ENCODE data around the gene FOXD2. TPM values are rescaled to one million over a fixed set of nuclear protein-coding genes. Genes with fewer than 3 reads are reported as not detected.

Gene FOXD2
- total RNA-seq, 1 donor from 2014 or later = under 0.01 TPM

DNA sequence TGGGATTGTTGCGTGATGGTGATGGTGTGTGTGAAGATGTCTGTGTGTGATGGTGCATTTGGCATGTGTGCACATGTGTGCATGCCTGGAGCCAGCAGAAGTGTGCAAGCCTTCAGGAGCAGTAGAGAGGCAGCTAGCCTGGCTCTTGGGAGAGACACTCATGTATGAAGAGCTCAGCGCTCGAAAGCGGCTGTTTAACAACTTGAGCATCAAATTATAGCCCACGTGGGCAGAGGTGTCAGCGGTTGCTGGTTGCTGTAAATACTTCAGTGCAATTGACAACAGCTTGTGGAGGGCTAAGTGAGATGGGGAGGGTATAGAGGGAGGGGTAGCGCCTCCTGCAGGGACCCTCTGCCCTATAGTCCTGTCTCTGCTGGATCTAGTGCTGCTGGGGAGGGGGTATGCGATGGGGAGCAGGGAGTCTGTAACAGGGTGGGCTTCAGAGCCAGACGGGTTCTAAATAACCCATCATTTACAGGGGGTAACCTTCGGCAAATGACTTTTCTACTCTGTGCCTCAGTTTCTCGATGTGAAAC is 21.5 kb downstream of the FOXD2 start:
- Histone ChIP-seq H3K4me1 (ENCODE audit: control insufficient read depth in 3 of 3, insufficient read depth in 3 of 3, low read length in 3 of 3) (no peaks in the 10 kb centered on the region), H3K27ac (ENCODE audit: low read depth, low read length) (no peak overlapping the region), H3K27me3 (ENCODE audit: control insufficient read depth in 3 of 3, insufficient read depth in 3 of 3, low read length in 3 of 3) (peaks cover 41 to 45% (median 43%) of the 10 kb centered on the region in 3 donors), H3K4me3 (ENCODE audit: low read length in 3 of 3) (no peak overlapping the region), H3K9ac (ENCODE audit: low read depth in 1 of 3, low read length in 3 of 3) (no peak overlapping the region), H3K36me3 (ENCODE audit: control insufficient read depth in 3 of 3, insufficient read depth in 3 of 3, low read length in 3 of 3) (no peaks in the 10 kb centered on the region), H3K9me3 (ENCODE audit: control insufficient read depth in 3 of 3, low read length in 3 of 3) (no peaks in the 10 kb centered on the region)

DNA sequence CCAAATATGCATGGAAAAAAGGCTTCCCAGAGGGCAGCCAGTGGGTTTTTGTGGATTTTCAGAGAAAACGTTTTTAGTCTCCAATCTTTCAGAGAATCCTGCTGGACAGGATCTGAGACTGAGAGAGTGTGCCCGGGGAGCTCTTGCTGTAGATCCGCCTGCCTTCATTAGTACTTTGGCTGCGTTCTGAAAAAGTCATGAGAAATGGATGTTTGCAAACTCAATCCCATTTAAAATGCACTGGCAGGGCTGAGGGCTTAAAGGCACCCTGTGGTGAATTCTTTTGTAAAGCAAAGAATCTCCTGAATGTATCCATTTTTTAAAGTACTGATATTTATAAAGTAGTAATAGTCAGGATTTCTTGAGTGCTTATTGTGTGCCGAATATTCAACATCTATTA is 22.2 kb downstream of the FOXD2 start:
- H3K27me3 ChIP-seq (ENCODE audit: control insufficient read depth in 3 of 3, insufficient read depth in 3 of 3, low read length in 3 of 3) = peaks cover 41 to 45% (median 41%) of the 10 kb centered on the region in 3 donors

DNA sequence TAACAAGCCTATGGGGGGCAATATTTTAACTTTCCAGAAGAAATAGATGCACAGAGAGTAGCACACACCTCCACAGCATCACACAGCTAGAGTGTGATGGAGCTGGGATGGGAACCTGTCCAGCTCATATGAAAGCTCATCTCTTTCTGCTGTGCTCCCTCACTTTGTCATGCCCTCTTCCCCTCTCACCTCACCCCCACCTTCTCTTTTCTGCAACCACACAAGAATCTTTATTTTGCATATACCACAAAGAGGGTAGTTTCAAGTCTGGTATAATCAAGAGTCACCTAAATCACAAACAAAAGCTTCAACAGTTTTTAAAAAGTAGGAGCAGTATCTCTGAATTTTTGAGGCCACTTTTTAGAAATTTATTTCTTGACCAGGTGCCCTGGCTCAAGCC is 22.6 kb downstream of the FOXD2 start:
- H3K9me3 ChIP-seq (ENCODE audit: control insufficient read depth in 3 of 3, low read length in 3 of 3) = no peaks in the 10 kb centered on the region
- H3K27me3 ChIP-seq (ENCODE audit: control insufficient read depth in 3 of 3, insufficient read depth in 3 of 3, low read length in 3 of 3) = peaks cover 39 to 45% (median 41%) of the 10 kb centered on the region in 3 donors

More for the DNA sequence above, 22.2 kb downstream of the FOXD2 start:
- Histone ChIP-seq H3K9ac (ENCODE audit: low read depth in 1 of 3, low read length in 3 of 3) (no peak overlapping the region), H3K4me3 (ENCODE audit: low read length in 3 of 3) (no peak overlapping the region), H3K27ac (ENCODE audit: low read depth, low read length) (no peak overlapping the region), H3K9me3 (ENCODE audit: control insufficient read depth in 3 of 3, low read length in 3 of 3) (no peaks in the 10 kb centered on the region), H3K4me1 (ENCODE audit: control insufficient read depth in 3 of 3, insufficient read depth in 3 of 3, low read length in 3 of 3) (no peaks in the 10 kb centered on the region), H3K36me3 (ENCODE audit: control insufficient read depth in 3 of 3, insufficient read depth in 3 of 3, low read length in 3 of 3) (no peaks in the 10 kb centered on the region)

DNA sequence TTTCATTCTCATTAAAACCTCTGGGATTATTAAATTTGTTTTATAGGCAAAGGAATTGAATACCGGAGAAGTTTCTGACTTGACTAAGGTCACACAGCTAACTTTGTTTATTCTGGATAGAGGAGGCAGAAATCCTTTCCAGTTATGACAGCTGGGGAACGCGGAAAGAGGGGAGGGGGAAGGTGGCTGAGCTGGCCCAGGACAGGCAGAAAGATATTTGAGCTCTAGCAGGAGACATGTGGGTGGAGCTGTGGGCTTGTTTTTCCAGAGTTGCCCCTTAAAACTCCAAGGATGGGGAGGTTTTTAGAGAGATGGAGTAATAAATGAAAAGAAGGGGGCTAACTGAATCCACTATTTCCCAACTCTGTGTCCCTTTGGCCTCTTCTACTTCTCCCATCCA is 27.8 kb downstream of the FOXD2 start:
- H3K27me3 ChIP-seq (ENCODE audit: control insufficient read depth in 3 of 3, insufficient read depth in 3 of 3, low read length in 3 of 3) = peaks cover 22 to 44% (median 30%) of the 10 kb centered on the region in 3 donors
- peaks cover 0 to 3% (median 0%) of the 10 kb centered on the region in 3 donors for H3K4me1 ChIP-seq (ENCODE audit: control insufficient read depth in 3 of 3, insufficient read depth in 3 of 3, low read length in 3 of 3)
- no peaks in the 10 kb centered on the region for H3K9me3 ChIP-seq (ENCODE audit: control insufficient read depth in 3 of 3, low read length in 3 of 3)

More for the DNA sequence above, 22.6 kb downstream of the FOXD2 start:
- Histone ChIP-seq H3K4me3 (ENCODE audit: low read length in 3 of 3) (no peak overlapping the region), H3K27ac (ENCODE audit: low read depth, low read length) (no peak overlapping the region), H3K36me3 (ENCODE audit: control insufficient read depth in 3 of 3, insufficient read depth in 3 of 3, low read length in 3 of 3) (no peaks in the 10 kb centered on the region), H3K4me1 (ENCODE audit: control insufficient read depth in 3 of 3, insufficient read depth in 3 of 3, low read length in 3 of 3) (no peaks in the 10 kb centered on the region), H3K9ac (ENCODE audit: low read depth in 1 of 3, low read length in 3 of 3) (no peak overlapping the region)

DNA sequence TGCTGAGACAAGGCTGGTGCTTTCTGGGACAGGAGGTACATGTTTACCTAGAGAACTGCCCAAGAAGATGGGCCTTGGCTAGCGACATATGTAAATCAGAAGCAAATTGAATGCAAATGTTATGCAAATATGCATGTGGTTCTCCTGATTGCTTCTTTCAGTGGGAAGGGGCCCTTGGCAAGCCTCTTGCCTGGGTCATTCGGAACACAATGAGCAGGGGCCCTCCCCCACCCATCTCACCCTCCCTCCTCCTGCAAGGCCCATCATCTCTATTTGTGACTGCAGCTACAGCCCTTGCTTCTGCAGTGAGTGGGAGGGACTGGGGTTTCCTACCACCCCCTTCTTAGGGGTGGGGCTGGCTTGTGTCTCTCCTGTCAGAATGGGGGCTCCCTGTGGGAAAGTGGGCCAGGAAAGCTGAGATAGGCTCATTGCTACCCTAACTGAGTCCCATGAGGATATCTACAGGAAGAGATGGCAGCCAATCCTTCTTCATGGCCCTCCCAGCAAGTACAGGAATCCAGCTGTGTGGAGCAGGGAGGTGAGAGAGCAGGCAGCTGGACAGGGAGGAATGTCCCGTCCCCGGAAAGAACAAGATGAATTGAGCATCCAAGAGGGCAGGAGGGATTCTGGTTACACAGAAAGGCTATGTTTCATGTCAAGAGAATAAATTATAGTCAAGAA is 31.0 kb downstream of the FOXD2 start:
- no peaks in the 10 kb centered on the region for H3K36me3 ChIP-seq (ENCODE audit: control insufficient read depth in 3 of 3, insufficient read depth in 3 of 3, low read length in 3 of 3)
- H3K9me3 ChIP-seq (ENCODE audit: control insufficient read depth in 3 of 3, low read length in 3 of 3) = no peaks in the 10 kb centered on the region
- H3K4me1 ChIP-seq (ENCODE audit: control insufficient read depth in 3 of 3, insufficient read depth in 3 of 3, low read length in 3 of 3) = peaks cover 0 to 3% (median 0%) of the 10 kb centered on the region in 3 donors
- H3K4me3 ChIP-seq (ENCODE audit: low read length in 3 of 3) = no peak overlapping the region
- peaks cover 3 to 27% (median 12%) of the 10 kb centered on the region in 3 donors for H3K27me3 ChIP-seq (ENCODE audit: control insufficient read depth in 3 of 3, insufficient read depth in 3 of 3, low read length in 3 of 3)
- H3K27ac ChIP-seq (ENCODE audit: low read depth, low read length) = no peak overlapping the region
- H3K9ac ChIP-seq (ENCODE audit: low read depth in 1 of 3, low read length in 3 of 3) = no peak overlapping the region

More for the DNA sequence above, 27.8 kb downstream of the FOXD2 start:
- Histone ChIP-seq H3K9ac (ENCODE audit: low read depth in 1 of 3, low read length in 3 of 3) (no peak overlapping the region), H3K4me3 (ENCODE audit: low read length in 3 of 3) (no peak overlapping the region), H3K36me3 (ENCODE audit: control insufficient read depth in 3 of 3, insufficient read depth in 3 of 3, low read length in 3 of 3) (no peaks in the 10 kb centered on the region), H3K27ac (ENCODE audit: low read depth, low read length) (no peak overlapping the region)

DNA sequence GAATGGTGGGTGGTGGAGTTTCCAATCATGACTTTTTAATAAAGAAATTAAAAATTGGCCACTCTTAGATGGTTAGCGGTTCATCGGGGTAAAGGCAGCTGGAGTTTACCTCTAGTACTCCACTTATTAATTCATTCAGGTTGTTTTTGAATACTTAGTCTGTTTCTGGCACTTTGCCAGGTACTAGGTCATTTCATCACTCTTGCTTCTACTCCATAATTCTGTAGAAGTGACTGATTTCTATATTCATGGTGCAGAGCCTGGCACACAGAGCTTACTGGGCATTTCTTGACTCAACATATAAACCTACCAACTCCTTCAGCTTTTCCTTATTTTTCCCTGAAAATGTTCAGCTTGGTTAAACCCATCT is 31.5 kb downstream of the FOXD2 start:
- Histone ChIP-seq H3K4me1 (ENCODE audit: control insufficient read depth in 3 of 3, insufficient read depth in 3 of 3, low read length in 3 of 3) (peaks cover 0 to 3% (median 0%) of the 10 kb centered on the region in 3 donors), H3K27ac (ENCODE audit: low read depth, low read length) (no peak overlapping the region), H3K27me3 (ENCODE audit: control insufficient read depth in 3 of 3, insufficient read depth in 3 of 3, low read length in 3 of 3) (peaks cover 0 to 27% (median 12%) of the 10 kb centered on the region in 3 donors), H3K9ac (ENCODE audit: low read depth in 1 of 3, low read length in 3 of 3) (no peak overlapping the region), H3K9me3 (ENCODE audit: control insufficient read depth in 3 of 3, low read length in 3 of 3) (no peaks in the 10 kb centered on the region), H3K36me3 (ENCODE audit: control insufficient read depth in 3 of 3, insufficient read depth in 3 of 3, low read length in 3 of 3) (no peaks in the 10 kb centered on the region), H3K4me3 (ENCODE audit: low read length in 3 of 3) (no peak overlapping the region)

DNA sequence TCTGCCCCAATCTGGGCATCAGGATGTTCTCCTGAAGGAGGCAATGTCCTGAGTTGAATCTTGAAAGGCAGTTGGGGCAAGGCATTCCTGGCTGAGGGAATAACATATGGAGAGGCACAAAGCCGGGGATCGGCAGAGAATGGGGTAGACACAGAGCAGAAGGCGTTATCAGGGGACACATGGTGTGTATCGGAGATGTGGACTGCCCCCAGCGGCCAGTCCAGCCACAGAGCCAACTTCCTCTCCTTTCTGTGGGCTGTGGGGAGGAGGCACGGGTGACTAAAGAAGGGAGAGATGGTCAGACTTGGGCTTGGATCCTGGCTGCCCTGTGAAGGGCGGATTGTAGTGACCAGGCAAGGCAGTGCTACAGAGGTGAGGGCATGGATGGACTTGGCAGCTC is 32.1 kb downstream of the FOXD2 start:
- Histone ChIP-seq H3K9me3 (ENCODE audit: control insufficient read depth in 3 of 3, low read length in 3 of 3) (no peaks in the 10 kb centered on the region), H3K36me3 (ENCODE audit: control insufficient read depth in 3 of 3, insufficient read depth in 3 of 3, low read length in 3 of 3) (no peaks in the 10 kb centered on the region), H3K9ac (ENCODE audit: low read depth in 1 of 3, low read length in 3 of 3) (no peak overlapping the region), H3K27me3 (ENCODE audit: control insufficient read depth in 3 of 3, insufficient read depth in 3 of 3, low read length in 3 of 3) (peaks cover 0 to 27% (median 12%) of the 10 kb centered on the region in 3 donors), H3K27ac (ENCODE audit: low read depth, low read length) (no peak overlapping the region), H3K4me1 (ENCODE audit: control insufficient read depth in 3 of 3, insufficient read depth in 3 of 3, low read length in 3 of 3) (peaks cover 0 to 3% (median 0%) of the 10 kb centered on the region in 3 donors), H3K4me3 (ENCODE audit: low read length in 3 of 3) (no peak overlapping the region)

DNA sequence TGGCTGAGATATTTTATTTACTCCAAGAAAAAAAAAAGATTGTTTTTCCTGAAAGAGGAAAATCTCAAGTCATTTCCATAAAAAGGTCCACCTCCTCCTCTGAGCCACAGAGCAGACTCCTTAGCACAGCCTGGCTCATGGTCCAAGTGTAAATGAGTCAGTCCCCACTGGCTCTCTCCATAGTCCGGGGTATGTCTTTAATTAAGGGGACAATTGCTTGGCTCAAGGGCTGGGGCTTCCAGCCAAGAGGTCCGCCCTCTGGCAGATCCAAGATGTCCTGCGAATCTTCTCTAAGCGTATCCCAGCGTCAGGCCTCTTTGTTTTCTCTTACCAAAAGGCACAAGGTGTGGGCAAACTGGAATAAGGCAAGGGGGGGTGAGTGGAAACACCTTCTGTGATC is 33.3 kb downstream of the FOXD2 start:
- no peak overlapping the region for H3K9ac ChIP-seq (ENCODE audit: low read depth in 1 of 3, low read length in 3 of 3)
- H3K36me3 ChIP-seq (ENCODE audit: control insufficient read depth in 3 of 3, insufficient read depth in 3 of 3, low read length in 3 of 3) = no peaks in the 10 kb centered on the region
- no peak overlapping the region for H3K27ac ChIP-seq (ENCODE audit: low read depth, low read length)
- H3K9me3 ChIP-seq (ENCODE audit: control insufficient read depth in 3 of 3, low read length in 3 of 3) = no peaks in the 10 kb centered on the region
- H3K27me3 ChIP-seq (ENCODE audit: control insufficient read depth in 3 of 3, insufficient read depth in 3 of 3, low read length in 3 of 3) = peaks cover 0 to 27% (median 12%) of the 10 kb centered on the region in 3 donors
- no peak overlapping the region for H3K4me3 ChIP-seq (ENCODE audit: low read length in 3 of 3)
- no peaks in the 10 kb centered on the region for H3K4me1 ChIP-seq (ENCODE audit: control insufficient read depth in 3 of 3, insufficient read depth in 3 of 3, low read length in 3 of 3)

DNA sequence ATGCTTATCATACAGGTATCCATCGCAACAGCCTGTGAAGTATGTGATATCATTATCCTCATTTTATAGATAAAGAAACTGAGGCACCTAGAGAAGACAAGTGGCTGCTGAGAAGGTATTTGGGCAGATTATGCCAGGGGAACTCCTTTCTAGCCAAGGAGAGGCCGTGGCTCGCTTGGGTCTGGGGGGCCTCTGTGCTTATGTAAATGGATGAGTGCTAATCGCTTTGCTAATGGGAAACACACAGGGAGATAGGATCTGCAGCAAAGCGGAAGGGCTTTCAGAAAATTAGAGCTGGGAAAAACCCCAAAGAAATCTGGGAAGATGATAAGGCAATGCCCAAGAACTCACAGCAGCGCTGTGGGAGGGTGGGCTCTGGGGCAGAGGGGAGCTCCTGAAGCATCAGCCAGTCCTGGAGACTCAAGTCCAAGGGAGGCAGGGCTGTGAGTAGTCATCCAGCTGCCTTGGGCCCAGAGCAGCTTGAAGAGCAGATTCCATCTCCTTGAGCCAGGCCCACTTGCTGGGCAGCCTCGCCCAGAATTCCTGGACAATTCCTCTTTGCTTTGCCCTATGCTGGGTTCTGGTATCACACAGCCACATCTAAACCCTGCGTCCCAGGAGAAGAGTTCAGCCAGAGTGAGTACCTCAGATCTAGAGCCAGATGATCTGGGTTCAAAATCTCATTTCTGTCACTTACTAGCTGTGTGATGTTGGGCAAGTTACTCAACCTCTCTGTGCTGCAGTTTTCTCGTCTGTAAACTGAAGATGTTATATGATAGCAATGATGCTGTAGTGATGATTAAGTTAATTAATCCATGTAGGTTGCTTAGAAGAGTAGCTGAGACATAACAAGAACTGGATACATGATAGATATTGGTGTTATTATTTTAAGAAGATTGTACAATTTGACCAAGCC is 36.7 kb downstream of the FOXD2 start:
- H3K4me3 ChIP-seq (ENCODE audit: low read length in 3 of 3) = no peak overlapping the region
- peaks cover 4 to 15% (median 12%) of the 10 kb centered on the region in 3 donors for H3K27me3 ChIP-seq (ENCODE audit: control insufficient read depth in 3 of 3, insufficient read depth in 3 of 3, low read length in 3 of 3)
- H3K36me3 ChIP-seq (ENCODE audit: control insufficient read depth in 3 of 3, insufficient read depth in 3 of 3, low read length in 3 of 3) = no peaks in the 10 kb centered on the region
- H3K4me1 ChIP-seq (ENCODE audit: control insufficient read depth in 3 of 3, insufficient read depth in 3 of 3, low read length in 3 of 3) = no peaks in the 10 kb centered on the region
- no peaks in the 10 kb centered on the region for H3K9me3 ChIP-seq (ENCODE audit: control insufficient read depth in 3 of 3, low read length in 3 of 3)
- H3K27ac ChIP-seq (ENCODE audit: low read depth, low read length) = no peak overlapping the region
- no peak overlapping the region for H3K9ac ChIP-seq (ENCODE audit: low read depth in 1 of 3, low read length in 3 of 3)

Data from skeletal muscle tissue (tissue), 4 donors.